NCI-H2171 treated with DMSO at 0.1 percent for 48 hours (cell line): Measurements from ENCODE around the gene FAM186B.

Experiments used
- DNase-seq: peaks from one replicate; lab custom pipeline; 2025; lab: John Stamatoyannopoulos, UW

The FAM186B gene

GRCh38 chr12:49567611-49568441 is 37.6 kb downstream of the FAM186B start, which contains the start of gene MCRS1:
Gene MCRS1, minus strand, starts transcription at chr12:49568142. Its CDS starts 1,411 bp downstream, at chr12:49566731.
- peak; percentile 91 for DNase-seq

- no peak for DNase-seq
Measured at GRCh38 chr12:49567302-49567610, 38.2 kb downstream of the FAM186B start.

- DNase-seq, result no peak
Measured at GRCh38 chr12:49566361-49566760, 39.1 kb downstream of the FAM186B start.

GRCh38 chr12:49565406-49566265 is 39.8 kb downstream of the FAM186B start:
- no peak for DNase-seq

GRCh38 chr12:49564686-49565405 is 40.6 kb downstream of the FAM186B start:
- no peak for DNase-seq

GRCh38 chr12:49563951-49564685 is 41.3 kb downstream of the FAM186B start:
- no peak for DNase-seq

- no peak for DNase-seq
Measured at GRCh38 chr12:49562831-49563230, 42.6 kb downstream of the FAM186B start.

- no peak for DNase-seq
Measured at GRCh38 chr12:49562233-49562632, 43.2 kb downstream of the FAM186B start.

- no peak for DNase-seq
Measured at GRCh38 chr12:49560695-49561094, 44.7 kb downstream of the FAM186B start.

- no peak for DNase-seq
Measured at GRCh38 chr12:49559011-49559675, 46.3 kb downstream of the FAM186B start.

- DNase-seq, result no peak
Measured at GRCh38 chr12:49558526-49558925, 46.9 kb downstream of the FAM186B start.

- no peak for DNase-seq
Measured at GRCh38 chr12:49557917-49558215, 47.6 kb downstream of the FAM186B start.

GRCh38 chr12:49557187-49557916 is 48.1 kb downstream of the FAM186B start:
- DNase-seq, result no peak

- DNase-seq, result no peak
Measured at GRCh38 chr12:49556391-49557186, 48.9 kb downstream of the FAM186B start.

- no peak for DNase-seq
Measured at GRCh38 chr12:49555631-49556390, 49.6 kb downstream of the FAM186B start.

GRCh38 chr12:49554266-49554665 is 51.2 kb downstream of the FAM186B start:
- DNase-seq, result no peak

- DNase-seq, result peak; percentile 76
Measured at GRCh38 chr12:49553512-49554088, 51.8 kb downstream of the FAM186B start.

- DNase-seq, result no peak
Measured at GRCh38 chr12:49552899-49553298, 52.5 kb downstream of the FAM186B start.

GRCh38 chr12:49552425-49552824 is 53.0 kb downstream of the FAM186B start:
- no peak for DNase-seq
